Measurements from ENCODE around the gene PADI3.

GRCh38 chr1:17233675-17234320 lies 15.1 kb upstream of the PADI3 start:
- TF ChIP-seq RFX5 (IDR thresholded peaks at IDR 0.05; ENCODE audit: low read length) = no peak
- TF ChIP-seq POLR2AphosphoS5 (IDR thresholded peaks at IDR 0.05; ENCODE audit: low read depth, low read length) = peak; percentile 44; the same call in 1 of the 2 replicates
- peak; percentile 68 to 91; a peak in 3 of 4 replicates for TF ChIP-seq EP300 (IDR thresholded peaks at IDR 0.05; ENCODE audit: borderline replicate concordance in 1 of 2, low read depth in 1 of 2, low read length in 1 of 2)
- no peak for TF ChIP-seq CTCF (IDR thresholded peaks at IDR 0.05)
- TF ChIP-seq MAX (IDR thresholded peaks at IDR 0.05; ENCODE audit: low read depth) = peak; percentile 98
- TF ChIP-seq ELF1 (IDR thresholded peaks at IDR 0.05) = no peak
- TF ChIP-seq SIN3A (IDR thresholded peaks at IDR 0.05; ENCODE audit: borderline replicate concordance, low read depth, low read length) = no peak
- TF ChIP-seq RAD21 (IDR thresholded peaks at IDR 0.05; ENCODE audit: low read length) = no peak
- TF ChIP-seq MXI1 (IDR thresholded peaks at IDR 0.05; ENCODE audit: low read depth, low read length) = no peak
